ENCODE data around the gene CCDC112.

Gene CCDC112

DNA sequence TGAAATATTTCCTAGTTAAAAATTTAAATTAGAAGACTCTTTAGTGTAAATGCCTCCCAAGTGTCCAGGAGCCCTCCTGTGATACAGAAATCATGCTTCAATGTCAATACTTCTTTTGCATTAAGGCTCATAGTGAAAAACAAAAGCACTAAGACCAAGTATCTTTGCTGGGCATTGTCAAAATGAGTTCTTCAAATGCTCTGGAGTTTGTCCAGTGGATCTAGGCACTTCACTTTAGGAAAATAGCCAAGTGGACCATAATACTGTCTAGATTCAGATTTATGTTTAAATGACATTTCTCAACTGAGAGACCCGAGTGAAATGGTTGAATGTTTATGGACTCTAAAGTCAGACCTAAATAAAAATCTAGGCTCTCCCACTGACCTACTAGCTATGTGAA, 21.3 kb upstream of the CCDC112 start:
- no peak for DNase-seq (ENCODE audit: low spot score)

DNA sequence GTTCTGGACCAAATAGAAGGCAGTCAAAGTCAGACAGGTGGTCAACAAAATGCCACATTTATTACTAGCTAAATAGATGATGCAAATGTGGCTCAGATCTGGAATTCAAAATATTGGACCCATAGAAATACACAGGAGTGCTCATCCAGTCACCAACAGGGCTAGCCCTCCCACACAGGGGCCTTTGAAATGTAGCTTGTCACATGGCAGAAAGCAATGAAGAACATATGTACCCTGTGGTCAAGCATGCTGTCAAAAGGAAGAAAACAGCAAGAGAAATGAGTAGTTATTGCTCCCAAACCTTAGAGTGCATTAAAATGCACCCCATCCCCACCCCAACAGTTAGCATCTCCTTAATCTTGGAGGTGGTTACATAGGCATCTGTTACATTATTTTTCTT, 20.9 kb upstream of the CCDC112 start:
- DNase-seq (ENCODE audit: low spot score): no peak

DNA sequence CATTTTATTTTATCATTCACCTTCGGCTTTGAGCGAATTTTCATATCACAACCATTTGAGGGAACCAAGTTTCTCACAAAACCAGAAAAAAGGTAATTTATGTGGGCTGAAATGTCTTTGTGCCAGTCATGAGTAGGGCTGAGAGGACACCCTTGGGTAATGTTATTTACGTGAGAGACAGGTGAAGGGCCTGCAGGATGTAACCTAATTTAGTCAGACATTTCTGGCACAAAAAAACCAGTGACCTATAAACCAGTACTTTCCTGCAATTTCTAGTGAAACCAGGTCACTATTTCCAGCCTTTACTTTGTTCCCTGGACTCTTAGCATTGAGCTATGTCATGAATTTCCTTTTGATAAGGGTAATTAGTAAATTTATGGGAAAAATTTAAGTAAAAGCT, 17.2 kb upstream of the CCDC112 start:
- no peak for DNase-seq (ENCODE audit: low spot score)

DNA sequence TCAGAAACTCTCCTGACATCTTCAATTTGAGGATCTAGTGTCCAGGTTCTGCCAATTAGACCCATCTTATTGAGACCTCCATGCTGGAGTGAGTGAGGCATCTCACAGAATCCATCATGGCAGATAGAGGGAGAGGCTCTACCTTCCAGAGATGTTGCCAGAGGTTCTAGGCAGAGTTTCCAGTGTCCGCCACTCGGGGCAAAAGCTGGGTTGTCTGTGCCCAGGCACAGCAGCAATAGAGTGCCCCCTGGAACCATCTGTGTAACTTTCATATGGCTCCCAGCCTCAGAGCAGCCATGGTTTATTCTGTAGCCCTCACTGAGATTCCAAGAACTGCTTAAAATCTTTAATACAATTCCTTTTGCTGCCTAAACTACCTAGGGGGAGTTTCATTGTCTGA, 16.6 kb upstream of the CCDC112 start:
- DNase-seq (ENCODE audit: low spot score): no peak

DNA sequence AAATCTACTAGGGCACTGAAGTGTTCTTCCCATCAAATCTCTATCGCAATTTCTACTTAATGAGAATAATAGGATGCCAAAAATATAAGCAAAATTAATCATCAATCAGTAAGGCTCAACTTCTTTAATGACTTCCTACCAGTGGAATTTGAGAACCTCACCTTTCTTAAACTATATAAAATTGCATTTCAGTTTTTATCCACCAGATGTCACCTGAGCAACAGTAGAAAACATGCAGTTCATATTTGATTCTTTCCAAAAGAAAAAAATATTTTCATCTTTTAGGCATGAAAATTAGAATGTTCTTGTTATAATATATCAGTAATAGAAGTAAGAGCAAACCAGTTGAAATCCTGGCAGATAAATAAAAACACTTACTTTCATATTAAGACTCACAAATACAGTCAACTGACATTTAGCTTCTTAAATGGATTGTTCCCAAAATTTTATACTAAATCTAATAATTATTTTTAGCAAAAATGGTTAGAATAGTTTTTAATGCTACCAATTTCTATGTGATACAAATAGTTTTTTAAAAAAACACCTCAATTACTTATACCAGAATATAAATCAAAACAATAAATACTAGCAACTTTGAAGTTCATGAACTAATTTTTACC, 13.4 kb upstream of the CCDC112 start:
- DNase-seq (ENCODE audit: low spot score): peak; percentile 67

DNA sequence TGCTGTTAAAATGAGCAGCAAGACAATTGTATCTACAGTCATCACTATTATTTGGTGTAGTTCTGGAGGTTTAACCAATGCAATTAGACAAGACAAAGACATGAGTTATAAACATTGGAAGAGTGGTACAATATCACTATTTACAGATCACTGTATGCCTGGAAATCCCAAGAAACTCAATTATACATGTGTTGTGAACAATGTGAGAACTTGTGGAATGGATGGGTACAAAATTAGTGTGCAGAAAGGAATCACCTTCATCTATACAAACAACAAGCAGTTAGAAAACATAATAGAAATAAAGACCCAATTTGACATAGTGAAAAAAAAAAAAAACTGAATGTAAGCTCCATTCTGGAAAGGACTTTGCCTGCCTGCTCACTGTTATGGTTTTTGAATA, 12.4 kb upstream of the CCDC112 start:
- no peak for DNase-seq (ENCODE audit: low spot score)

DNA sequence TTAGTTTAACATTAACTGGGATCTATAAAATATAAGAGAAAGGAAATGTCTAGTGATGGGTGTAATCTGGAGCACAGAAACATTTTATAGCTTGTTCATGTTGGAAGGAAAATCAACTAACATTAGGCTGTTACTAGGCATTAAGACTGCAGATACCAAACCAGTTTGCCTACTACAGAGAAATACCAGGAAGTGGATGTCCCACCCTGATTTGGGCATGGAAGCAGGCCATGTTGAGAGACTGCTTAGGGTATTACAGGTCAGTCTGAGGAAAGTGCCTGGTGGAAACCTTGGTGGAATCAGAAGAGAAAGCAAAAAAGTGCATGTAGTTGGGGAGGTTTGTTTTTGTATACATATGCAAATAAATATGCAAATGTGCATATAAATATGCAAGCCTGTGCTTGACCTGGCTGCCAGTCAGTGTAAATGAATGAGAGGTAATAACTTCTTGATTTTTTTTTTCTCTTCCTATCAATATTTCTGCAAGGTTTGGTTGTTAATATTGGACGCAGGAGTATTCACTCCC, 9.6 kb upstream of the CCDC112 start:
- DNase-seq (ENCODE audit: low spot score): peak; percentile 43

DNA sequence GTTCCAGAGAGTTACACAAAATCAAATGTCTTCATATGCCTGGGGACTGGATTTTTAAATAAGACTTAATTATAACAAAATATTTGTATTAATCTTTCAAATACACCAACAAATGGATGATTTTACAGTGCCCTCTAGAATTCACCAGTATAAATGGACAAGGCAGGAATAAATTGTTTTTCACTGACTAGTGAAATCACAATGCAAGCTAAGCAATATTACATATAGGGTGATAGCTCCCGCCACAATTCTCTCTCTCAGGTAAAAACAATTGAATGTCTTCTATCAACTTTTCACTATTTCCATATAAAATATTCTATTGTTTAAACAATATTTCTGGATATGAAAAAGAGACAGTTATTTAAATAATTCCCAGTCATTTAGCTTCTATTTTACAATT, 8.0 kb upstream of the CCDC112 start:
- DNase-seq (ENCODE audit: low spot score): no peak

DNA sequence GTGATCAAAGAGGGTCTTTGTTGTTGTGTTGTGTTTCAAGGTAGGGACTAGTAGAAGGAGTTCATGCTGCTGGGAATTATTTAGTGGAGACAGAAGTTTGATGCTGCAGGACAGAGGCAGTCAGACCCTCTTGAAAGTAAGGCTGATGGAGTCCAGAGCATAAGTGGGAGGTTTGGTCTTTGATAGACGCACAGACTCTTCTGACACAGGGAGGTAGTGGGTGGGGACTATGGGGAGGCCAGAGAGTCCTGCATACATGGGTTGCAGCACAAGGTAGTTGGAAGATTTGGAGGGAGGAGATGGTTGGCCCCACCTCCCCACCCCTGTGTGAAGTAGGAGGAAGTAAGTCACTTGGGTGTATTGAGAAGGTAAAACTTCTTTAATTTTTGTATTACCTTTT, 2.4 kb upstream of the CCDC112 start:
- DNase-seq (ENCODE audit: low spot score): no peak

DNA sequence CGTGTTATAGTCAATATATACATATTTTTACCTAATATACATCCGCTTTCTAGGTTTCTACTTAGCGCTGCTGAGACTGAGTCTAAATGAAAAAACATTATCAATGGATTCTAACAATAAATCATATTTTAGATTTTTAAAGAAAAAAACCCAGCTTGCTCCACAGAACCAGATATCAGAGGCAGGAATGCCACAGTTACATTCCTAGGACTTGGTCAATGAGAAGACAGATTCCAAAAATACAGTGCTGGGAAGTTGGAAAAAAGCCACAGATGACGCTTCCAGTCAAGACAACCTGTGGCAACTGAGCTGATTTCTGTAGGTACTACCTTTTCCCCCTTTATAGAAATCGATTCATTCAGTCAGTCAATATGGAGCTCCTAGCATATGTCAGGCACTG, 577 bp upstream of the CCDC112 start:
- DNase-seq (ENCODE audit: low spot score): no peak

DNA sequence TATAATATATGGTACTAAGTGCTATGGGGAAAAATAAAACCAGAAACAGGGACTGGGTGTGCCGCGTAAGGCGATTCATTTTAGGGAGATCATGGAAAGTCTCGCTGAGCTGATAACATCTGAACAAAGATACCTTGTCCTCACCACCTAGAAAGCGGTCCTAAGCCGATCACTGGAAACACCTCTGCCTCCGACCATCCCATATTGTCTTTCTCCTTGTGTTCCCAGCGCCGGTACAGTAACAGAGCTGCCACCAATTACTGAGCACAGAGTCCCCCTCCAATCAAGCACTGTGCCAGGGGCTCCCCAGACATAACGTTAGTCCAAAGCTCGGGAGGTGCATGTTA, 704 bp downstream of the CCDC112 start:
- DNase-seq (ENCODE audit: low spot score): peak; percentile 18

DNA sequence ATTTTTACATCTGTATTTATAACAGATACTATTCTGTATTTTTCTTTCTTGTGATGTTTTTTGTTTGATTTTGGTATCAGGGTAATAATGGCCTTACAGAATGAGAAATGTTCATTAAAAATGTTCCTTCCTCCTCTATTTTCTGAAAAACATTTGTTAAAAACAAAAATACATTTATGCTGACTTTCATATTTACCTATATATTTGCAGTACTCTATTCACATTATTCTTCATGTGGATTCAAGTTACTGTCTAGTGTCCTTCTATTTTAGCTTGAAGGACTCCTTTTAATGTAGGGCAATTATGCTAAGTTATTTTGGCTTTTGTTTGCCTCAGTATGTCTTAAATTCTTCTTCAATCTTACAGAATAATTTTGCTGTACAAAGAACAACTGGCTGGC, 5.1 kb downstream of the CCDC112 start:
- DNase-seq (ENCODE audit: low spot score): no peak

DNA sequence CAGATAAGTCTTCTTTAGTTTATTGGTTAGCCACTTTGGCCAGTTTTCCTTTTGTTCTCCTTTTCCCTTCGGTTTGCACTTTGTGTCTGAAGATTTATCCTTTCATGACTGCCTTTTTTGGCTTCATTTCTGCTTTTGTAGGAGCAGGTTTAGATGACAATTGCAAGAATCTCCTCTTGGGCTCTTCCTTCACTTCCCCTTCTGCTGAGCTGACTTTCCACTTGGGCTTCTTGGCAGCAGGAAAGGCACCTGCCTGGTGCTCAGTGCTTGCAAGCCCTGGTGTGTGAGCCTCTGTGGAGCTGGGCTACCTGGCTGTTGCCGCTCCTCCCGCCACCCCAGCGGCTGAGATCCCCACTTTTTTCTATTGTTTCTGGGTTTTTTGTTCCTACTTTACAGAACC, 7.3 kb downstream of the CCDC112 start:
- DNase-seq (ENCODE audit: low spot score): no peak

DNA sequence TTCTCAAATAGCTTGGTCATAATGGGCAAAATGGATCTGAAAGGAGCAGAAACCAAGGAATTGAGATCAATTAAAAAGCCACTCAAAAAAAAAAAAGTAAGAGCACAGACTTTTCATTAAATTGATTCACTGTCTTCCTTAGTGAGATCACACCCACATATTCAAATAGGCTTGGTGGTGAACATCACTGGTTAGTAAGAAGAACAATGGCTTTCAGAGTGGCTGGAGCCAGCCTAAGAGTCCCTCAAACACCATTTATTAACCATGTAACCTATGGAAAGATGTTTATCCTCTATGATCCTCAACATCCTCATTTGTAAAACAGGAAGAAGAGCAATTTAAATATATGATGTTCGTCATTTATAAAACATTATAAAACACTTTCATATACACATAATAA, 12.4 kb downstream of the CCDC112 start:
- DNase-seq (ENCODE audit: low spot score): no peak

DNA sequence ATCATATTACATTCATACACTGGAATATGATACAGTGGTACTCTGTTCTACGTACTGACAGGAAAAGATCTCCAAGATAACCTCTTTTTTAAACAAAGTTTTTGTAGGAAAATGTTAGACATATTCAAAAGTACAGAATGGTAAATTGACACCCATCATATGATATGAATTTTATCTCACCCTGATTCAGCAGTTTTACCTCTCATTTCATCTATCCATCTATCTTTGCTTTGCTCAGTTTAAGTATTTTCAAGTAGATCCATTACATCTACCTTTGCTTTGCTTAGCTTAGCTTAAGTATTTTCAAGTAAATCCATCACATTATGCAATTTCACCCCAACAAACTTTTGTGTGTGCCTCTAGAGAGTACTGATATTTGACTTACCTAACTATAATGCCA, 14.3 kb downstream of the CCDC112 start:
- DNase-seq (ENCODE audit: low spot score): no peak

DNA sequence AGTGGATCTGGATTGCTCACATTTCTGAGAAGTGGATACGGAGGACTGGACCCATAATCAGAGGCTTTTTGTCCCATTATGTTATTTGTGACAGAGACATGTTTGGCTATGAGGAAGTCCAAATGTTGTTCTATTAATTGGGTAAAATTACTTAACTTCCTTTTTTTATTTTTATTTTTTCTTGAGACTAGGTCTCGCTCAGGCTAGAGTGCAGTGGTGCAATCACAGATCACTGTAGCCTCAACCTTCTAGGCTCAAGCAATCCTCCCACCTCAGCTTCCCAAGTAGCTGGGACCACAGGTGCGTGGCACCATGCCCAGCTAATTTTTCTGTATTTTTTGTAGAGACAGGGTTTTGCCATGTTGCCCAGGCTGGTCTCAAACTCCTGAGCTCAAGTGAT, 21.9 kb downstream of the CCDC112 start:
- no peak for DNase-seq (ENCODE audit: low spot score)

DNA sequence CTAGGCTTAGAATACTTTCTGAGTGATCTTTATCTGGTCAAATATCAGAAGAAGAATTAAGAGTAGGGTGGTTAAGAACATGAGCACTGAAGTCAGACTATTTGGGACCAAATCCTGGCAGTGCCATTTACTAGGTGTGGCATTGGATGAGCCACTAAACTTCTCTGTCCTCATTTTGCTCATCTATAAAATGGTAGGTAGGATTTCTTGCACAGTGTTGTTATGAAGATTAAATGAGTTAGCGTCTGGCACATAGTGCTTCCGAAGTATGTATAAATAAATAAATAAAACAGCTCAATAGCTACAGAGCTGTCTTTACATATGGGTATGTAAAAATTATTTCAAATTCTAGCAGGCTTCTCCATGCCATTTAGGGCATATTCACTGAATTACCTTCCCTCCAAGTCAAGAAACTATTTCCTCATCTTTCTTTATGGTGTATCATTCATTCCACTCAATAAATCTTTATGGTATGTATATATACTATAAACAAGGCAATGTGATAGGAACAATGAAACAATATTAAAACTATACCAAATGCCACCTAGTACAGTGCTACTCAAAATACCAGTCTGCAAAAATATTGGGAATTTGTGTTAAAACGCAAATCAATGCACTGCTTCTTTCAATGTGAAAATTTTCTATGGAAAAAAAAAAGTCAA, 24.0 kb downstream of the CCDC112 start:
- DNase-seq (ENCODE audit: low spot score): no peak

DNA sequence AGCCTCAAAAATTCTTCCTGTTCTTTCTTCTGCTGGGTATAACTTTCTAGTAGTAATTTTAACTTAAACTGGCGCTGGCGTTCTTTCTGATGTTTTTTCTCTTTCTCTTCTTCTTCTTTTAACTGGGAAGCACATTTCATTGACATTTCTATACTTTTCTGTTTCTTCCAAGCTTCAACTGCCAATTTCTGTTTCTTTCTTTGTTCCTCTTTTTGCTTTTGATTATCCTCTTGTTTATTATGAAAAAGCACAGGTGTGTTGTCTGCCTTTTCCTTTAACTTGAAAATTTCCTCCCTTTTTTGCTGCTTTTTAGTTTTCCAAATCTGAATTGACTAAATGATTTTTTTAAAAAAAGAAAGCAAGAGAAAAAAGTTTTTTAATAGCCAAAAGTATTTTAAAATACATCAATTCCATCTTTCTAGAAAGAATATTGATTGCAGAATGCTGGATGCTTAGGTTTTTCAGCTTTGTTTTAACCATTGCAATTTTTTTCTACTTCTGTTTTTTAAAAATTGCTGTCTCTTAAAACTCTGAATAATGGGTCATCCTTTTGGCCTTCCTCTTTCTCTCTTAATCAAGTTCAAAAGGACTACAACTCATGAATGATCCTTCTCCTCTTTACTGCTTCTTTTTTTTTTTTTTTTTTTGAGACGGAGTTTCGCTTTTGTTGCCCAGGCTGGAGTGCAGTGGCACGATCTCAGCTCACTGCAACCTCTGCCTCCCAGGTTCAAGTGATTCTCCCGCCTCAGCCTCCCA, 25.0 kb downstream of the CCDC112 start:
- DNase-seq (ENCODE audit: low spot score): no peak

DNA sequence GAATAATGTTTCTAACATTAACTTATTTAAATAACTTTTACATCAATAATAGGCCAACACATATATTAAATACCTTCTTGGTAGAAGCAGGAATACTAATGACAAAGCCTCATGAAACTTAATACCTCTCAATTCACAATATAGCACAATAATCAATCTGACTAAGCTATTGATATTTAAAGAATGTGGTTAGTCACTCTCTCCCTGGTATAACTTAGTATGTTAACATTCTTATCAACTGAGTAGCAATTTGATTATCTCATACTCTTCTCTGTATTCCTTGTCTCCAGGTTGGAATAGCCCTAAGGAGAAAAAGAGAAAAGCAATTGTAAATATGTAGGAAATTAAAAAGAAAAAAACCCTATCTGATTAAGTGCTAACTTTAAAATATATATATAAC, 28.8 kb downstream of the CCDC112 start:
- no peak for DNase-seq (ENCODE audit: low spot score)

DNA sequence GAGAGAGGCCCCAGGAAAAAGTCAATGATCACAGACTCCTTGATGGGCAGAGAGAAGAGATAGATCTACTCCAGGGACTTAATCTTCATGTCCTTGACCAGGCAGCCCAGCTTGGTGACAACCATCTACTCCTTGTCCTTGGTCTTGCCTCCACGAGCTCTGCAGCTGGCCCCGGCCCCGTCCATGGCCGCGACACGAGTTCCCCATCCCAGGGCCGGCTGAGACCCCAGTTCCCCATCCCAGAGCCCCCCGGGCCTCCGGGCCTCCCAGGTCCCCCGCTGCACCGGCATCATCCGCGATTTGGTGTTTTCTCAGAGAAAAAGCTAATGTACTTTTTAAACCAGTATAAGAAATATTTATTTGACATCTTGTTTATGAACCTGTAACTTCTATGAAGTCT, 31.2 kb downstream of the CCDC112 start:
- no peak for DNase-seq (ENCODE audit: low spot score)

DNA sequence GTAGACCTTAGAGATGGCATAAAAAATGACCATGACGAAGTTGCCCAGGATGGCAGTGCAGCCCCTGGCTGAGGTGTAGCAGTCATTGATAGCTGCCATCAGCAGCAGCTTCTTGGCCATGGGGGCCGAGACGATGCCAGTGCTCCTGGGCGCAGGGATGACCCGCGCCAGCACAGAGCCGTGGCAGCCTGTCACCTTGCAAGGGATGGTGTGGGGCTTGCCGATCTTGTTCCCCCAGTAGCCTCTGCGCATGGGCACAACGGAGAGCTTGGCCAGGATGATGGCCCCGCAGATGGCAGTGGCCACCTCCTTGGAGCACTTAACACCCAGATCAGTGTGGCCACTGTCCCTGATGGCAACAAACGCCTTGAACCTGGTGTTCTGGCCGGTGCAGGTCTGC, 31.7 kb downstream of the CCDC112 start:
- no peak for DNase-seq (ENCODE audit: low spot score)

DNA sequence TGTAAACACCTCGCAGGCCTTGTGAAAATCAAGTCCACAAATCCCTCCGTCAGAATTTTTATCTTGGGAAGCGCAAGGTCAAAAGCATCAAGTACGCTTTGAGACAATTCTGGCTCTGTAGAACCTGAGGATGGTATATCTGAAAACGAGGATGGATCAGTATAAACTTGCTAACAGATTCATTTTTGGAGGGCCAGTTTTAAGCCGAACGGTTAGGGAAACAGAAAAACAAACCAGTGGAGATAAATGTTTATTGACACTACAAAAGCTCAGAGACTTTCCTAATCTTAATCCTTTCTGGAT, 33.4 kb downstream of the CCDC112 start:
- no peak for DNase-seq (ENCODE audit: low spot score)

DNA sequence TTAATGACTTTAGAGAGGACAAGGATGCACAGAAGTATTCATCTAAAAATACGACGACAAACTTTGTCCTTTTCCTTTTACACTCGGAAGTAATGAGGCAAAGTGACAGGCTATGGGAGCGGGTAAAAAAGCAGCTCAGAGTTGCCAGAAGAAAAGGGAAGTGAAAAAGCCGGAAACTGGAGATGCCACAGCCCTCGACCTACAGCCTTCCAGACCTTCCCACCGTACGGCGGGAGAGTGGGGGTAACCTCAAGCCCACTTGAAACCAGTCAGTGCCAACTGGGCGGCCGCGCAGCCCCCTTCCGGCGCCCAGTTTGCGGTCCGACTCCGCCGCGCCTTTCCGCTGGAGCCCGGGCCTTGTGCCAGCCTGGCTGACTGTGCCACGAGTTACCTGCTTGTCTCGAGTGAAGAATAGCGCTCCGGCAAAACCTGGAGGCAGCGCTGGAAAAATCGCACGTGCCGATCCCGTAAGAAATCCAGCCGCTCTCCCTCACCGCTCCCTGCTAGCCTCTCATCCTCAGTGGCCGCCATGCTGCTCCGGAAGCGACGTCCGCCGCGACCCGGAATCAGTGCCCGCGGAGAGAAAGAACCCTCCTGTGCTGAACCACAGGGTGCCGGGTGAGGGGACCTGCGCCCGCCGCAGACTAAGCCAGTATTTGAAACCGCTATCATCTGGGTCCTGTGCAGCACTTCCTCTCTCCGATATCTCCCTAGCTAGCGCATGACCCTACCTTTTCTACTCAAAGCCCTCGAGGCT, 34.0 kb downstream of the CCDC112 start, which contains the start of gene PGGT1B:
TSS of gene PGGT1B (minus strand) at position 557 of the 757 bp plus-strand sequence. CDS start at position 531, 26 bp downstream.
- DNase-seq (ENCODE audit: low spot score): peak; percentile 81
